A673 (cell line): ENCODE data around the gene LINGO3.

Experiments
- CTCF ChIP-seq: fragments of 300-800, 200-600 bp; sonication (generic); conservative IDR thresholded peaks from 2 replicates; pipeline ENCODE4 v1.5.1; 2017; ENCODE audit warnings: low read depth, mild to moderate bottlenecking, antibody characterized with exemption, low read length, moderate library complexity, mixed read lengths
- EZH2 ChIP-seq: fragments of 200-600 bp; sonication (generic); IDR thresholded peaks from 2 replicates; pipeline ENCODE4 v1.6.1; 2017; ENCODE audit warnings: borderline replicate concordance, low read depth, mild to moderate bottlenecking, mixed read lengths, antibody characterized with exemption, low read length; ENCODE audit not compliant: poor library complexity, severe bottlenecking

GRCh38 chr19:2328401-2329148 lies 20.6 kb upstream of the LINGO3 start, which contains the start of the genes LSM7 and SPPL2B:
- TF ChIP-seq CTCF, result no peak
- TF ChIP-seq EZH2, result no peak
